8988T (cell line): ENCODE data around the gene ABHD1.
"Not testable (repeated sequence)": the region's sequence is repeated elsewhere in the genome, so short reads cannot be mapped to it uniquely, and the experiment has no call there.

Experiments
- DNase-seq: peaks from one replicate; pipeline ENCODE4 v3.0.0; 2011

Gene ABHD1

DNA sequence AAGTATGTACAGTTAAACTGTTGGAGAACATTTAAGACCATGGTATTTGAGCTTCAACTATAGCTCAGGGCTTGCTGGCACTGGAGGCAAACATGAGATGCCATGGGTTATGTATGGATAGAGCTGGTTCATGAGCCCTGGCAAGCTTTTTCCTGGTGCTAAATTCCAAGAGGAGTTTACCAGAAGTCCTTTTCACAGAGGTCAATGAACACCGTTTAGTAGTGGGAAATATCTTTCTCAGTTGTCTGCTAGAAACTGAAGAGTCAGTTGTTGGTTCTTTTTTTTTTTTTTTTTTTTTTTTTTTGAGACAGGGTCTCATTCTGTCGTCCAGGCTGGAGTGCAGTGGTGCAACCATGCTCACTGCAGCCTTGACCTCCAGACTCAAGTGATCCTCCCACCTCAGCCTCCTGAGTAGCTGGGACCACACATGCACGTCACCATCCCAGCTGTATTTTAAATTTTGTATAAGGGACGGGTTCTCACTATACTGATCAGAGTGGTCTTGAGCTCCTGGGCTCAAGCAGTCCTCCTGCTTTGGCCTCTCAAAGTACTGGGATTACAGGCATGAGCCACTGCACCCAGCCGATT is 35.7 kb upstream of the ABHD1 start:
- DNase-seq: no peak

DNA sequence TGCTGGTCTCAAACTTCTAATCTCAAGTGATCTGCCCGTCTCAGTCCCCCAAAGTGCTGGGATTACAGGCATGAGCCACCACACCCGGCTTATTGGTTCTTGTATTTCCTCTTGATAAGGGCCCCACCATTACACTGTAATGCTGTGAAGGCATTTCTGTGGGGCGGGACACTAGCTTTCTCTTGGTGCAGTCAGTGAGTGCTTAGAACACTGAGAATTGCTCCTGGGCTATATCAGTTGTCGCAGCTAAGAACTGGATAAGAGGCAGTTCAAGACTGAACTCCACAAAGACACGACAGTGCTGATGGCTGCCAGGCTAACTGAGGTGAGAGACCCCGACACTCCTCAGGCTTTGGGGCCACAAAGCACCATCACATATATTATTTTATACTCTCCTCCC is 35.0 kb upstream of the ABHD1 start:
- DNase-seq: no peak

DNA sequence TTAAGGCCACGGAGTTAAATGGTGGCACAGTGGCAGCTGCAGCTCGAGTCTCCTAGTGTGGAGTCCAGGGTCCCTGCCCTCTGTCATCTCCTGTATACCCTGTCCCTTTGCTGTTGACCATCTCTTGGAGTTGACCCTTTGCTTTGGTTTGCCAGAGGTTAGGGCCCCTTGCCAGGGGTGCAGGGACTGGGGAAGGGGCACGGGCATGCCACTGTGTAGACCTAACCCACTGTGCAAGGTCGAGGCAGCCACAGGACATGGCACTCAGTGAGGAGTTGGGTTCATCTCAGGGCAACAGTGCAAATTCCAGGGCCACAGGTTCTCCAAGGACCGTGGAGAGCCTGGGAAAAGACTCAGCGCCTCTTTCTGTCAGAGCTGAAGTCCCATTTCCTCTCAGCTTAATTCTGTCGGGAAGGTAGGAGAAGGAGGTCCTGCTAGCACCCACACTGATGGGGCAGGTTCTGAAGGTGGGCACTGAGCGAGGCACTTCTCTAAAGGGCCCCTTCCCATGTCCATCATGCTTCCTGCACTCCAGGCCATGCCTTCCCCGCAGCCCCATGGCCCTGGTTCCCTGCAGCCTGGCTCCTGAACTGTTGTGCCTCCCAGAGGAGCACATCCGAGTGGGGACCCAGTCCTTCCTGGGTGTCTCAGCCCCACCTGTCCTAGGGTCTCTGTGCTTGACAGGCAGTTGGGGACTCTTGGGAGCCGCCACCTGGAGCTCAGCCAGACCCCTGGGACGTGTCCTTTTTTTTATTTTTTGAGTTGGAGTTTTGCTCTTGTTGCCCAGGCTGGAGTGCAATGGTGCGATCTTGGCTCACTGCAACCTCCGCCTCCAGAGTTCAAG is 34.3 kb upstream of the ABHD1 start:
- no peak for DNase-seq

DNA sequence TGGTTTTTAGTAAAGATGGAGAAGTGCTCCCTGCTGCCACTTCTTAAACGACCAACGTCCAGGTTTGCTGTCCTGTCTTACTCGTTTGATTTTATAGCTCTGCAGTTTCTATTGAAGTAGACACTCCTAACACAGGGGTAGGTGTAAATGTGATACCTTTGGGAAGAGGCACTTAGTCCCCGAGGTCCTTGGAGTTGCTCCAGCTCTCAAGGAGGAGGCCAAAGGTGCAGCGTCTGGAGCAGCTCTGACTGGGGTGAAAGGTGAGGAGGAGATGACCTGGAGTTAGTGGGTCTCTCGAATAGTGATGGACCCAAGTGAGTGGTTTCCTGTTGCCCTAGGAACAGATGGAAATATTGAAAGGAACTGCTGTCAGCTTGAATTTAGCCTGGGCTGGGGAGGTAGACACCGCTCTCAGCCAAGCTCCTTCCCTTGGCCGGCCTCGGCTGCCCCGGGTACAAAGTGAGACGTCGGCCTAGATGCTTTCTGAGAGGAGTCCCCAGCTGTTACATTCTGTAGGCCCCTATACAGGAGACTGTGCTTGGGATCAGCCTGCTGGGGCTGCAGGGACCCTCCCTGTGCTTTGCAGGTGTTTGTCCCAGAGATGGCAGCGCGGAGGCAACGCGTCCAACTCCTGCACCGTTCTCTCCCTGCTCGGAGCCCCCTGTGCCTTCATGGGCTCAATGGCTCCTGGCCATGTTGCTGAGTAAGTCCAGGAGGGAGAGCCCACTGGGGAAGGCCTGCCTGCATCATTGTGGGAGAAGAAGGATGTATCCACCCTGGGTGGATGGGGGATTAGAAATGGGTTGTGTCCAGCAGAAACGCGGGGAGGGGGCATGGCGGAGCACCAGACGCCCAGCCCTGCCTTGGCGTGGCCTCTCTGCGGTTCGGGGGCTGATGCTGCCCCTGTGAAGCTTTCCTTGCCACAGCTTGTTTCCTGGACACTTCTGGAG is 31.6 kb upstream of the ABHD1 start:
- DNase-seq: no peak

- no peak for DNase-seq
Observed at GRCh38 chr2:27092696-27093429, 30.8 kb upstream of the ABHD1 start.

- DNase-seq: no peak
Observed at GRCh38 chr2:27093430-27094352, 29.9 kb upstream of the ABHD1 start.

DNA sequence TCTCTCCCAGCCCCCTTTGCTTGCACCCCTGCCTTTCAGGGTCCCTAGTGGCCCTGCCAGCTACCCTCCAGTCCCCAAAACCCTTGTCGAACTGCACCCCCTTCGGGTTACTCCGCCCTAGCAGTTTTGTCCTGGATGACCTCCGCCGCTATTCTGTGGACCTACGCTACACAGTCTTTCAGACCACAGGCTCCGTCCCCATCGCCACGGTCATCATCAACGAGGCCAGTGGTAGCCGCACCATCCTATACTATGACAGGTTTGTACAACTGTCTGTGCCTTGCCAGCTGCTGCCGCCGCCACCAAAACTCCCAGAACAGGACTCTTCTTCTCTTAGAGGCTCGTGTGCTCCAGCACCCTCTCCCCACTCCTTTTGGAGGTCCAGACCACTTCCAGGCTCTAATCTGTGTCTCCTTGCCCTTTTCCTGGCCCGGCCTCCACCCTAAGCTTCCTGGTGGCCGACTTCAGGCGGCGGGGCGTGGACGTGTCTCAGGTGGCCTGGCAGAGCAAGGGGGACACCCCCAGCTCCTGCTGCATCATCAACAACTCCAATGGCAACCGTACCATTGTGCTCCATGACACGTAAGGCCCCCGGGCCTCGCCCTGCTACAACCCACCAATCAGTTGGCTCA is 29.1 kb upstream of the ABHD1 start:
- no peak for DNase-seq

DNA sequence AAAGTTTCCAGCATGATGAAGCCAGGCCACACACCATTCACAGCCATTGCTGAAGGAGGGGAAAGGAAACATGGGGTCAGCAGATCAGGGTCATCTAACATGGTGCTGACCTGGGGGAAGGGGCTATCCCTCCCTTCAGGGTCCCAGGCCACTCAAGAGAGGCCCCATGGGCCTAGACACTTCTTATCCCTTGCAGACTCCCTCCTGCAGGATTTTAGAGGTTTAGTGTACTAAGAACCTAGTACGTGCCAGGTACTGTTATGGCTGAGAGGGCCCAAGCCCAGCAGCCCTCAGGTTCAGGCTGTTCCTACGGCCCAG is 28.2 kb upstream of the ABHD1 start:
- no peak for DNase-seq

- DNase-seq: peak; percentile 76
Observed at GRCh38 chr2:27095745-27096651, 27.6 kb upstream of the ABHD1 start.

- no peak for DNase-seq
Observed at GRCh38 chr2:27096748-27097297, 26.8 kb upstream of the ABHD1 start.

DNA sequence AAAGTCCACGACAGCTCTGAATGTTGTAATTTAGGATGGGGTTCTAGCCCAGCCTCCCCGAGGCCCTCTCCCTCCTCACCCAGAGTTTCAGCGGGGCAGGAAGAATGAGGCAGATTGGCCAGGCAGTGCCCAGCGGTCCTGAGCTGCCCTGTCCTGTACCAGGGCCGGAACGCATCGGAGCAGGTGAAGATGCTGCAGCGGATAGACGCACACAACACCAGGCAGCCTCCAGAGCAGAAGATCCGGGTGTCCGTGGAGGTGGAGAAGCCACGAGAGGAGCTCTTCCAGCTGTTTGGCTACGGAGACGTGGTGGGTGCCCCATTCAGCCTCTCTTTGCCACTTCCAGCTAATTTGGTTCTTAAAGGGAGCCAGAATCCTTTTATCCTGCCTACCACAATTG is 26.3 kb upstream of the ABHD1 start:
- DNase-seq: no peak

GRCh38 chr2:27099334-27099955 is 24.2 kb upstream of the ABHD1 start:
- no peak for DNase-seq

GRCh38 chr2:27100036-27100435 is 23.6 kb upstream of the ABHD1 start:
- DNase-seq: no peak

GRCh38 chr2:27102329-27102728 is 21.3 kb upstream of the ABHD1 start:
- DNase-seq: no peak

DNA sequence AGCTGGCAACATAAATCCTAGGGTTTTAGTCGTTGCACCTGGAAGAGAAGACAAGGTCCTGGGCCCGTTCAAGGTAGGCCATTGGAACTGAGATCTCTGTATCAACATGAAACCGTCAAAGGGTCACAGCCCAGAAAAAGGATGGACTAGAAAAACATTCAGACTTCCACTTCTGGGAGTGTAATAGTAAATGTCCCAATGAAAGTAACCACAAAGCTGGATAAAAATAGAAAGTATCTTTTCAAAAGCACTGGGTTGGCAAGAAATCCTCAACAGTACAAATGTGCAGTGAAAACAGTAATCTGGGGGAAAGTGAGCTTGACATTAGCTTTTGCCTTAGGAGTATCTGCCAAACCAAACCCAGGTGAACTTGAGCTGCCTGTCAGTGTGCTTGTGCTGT is 17.6 kb upstream of the ABHD1 start:
- no peak for DNase-seq

- DNase-seq: no peak
Observed at GRCh38 chr2:27108221-27108620, 15.4 kb upstream of the ABHD1 start.

DNA sequence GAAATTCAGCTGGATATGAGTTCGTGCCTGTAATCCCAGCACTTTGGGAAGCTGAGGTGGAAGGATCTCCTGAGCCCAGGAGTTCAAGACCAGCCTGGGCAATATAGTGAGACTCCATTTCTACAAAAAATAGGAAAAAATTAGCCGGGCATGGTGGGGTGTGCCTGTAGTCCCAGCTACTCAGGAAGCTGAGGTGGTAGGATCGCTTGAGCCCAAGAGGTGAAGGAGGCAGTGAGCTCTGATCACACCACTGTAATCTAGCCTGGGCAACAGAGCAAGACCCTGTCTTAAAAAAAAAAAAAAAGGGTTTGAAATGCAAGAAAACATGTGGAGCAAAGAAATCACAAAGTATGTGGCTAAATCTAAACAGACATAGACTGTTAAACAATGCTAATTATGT is 14.5 kb upstream of the ABHD1 start:
- no peak for DNase-seq

- not testable (repeated sequence) for DNase-seq
Observed at GRCh38 chr2:27110603-27111352, 12.8 kb upstream of the ABHD1 start.
